Glomerular endothelial cell (primary cell): ENCODE measurements around the gene SERPING1. TPM values are rescaled to one million over a fixed set of nuclear protein-coding genes. Genes with fewer than 3 reads are reported as not detected.

ENCODE experiments used
- DNase-seq: peaks from one replicate; pipeline ENCODE4 v3.0.0-alpha.2; 2011; ENCODE audit warnings: low read depth, low spot score; ENCODE audit errors: extremely low read depth
- total RNA-seq: library from RNA; depleted of rRNA; stranded (reverse); fragments of >200 nt; gene quantifications from 2 replicates; pipeline ENCODE4 v1.2.3, GENCODE V29; 2015

SERPING1 gene
- total RNA-seq, 1 donor from 2014 or later, result 1.5 TPM

- DNase-seq, result no peak
Observed at GRCh38 chr11:57597916-57598830, 688 bp downstream of the SERPING1 start.

- DNase-seq, result no peak
Observed at GRCh38 chr11:57598831-57599155, 1.3 kb downstream of the SERPING1 start.

GRCh38 chr11:57599381-57599780 lies 1.9 kb downstream of the SERPING1 start:
- no peak for DNase-seq

GRCh38 chr11:57601297-57601696 lies 3.8 kb downstream of the SERPING1 start:
- DNase-seq, result no peak

GRCh38 chr11:57604296-57605027 lies 7.0 kb downstream of the SERPING1 start:
- DNase-seq, result no peak

GRCh38 chr11:57605028-57605420 lies 7.5 kb downstream of the SERPING1 start:
- no peak for DNase-seq

GRCh38 chr11:57610170-57610569 lies 12.7 kb downstream of the SERPING1 start:
- DNase-seq, result no peak

- no peak for DNase-seq
Observed at GRCh38 chr11:57614234-57614772, 16.8 kb downstream of the SERPING1 start.

- DNase-seq, result no peak
Observed at GRCh38 chr11:57615308-57615707, 17.8 kb downstream of the SERPING1 start.

GRCh38 chr11:57616595-57616994 lies 19.1 kb downstream of the SERPING1 start:
- no peak for DNase-seq

- DNase-seq, result no peak
Observed at GRCh38 chr11:57618438-57618837, 21.0 kb downstream of the SERPING1 start.

- no peak for DNase-seq
Observed at GRCh38 chr11:57619331-57619730, 21.8 kb downstream of the SERPING1 start.

GRCh38 chr11:57620467-57620866 lies 23.0 kb downstream of the SERPING1 start:
- no peak for DNase-seq

- no peak for DNase-seq
Observed at GRCh38 chr11:57622263-57622662, 24.8 kb downstream of the SERPING1 start.

- no peak for DNase-seq
Observed at GRCh38 chr11:57624864-57625263, 27.4 kb downstream of the SERPING1 start.

- no peak for DNase-seq
Observed at GRCh38 chr11:57626895-57627294, 29.4 kb downstream of the SERPING1 start.

- DNase-seq, result no peak
Observed at GRCh38 chr11:57630171-57630570, 32.7 kb downstream of the SERPING1 start.

GRCh38 chr11:57632116-57632515 lies 34.6 kb downstream of the SERPING1 start:
- DNase-seq, result no peak

- no peak for DNase-seq
Observed at GRCh38 chr11:57633394-57634070, 36.0 kb downstream of the SERPING1 start.

- no peak for DNase-seq
Observed at GRCh38 chr11:57634311-57634710, 36.8 kb downstream of the SERPING1 start.

- no peak for DNase-seq
Observed at GRCh38 chr11:57635246-57635645, 37.8 kb downstream of the SERPING1 start.
